Tibial artery (tissue), 4 donors: ENCODE results near the gene HLA-DOB.

ENCODE experiments used
- DNase-seq, 2 donors: peaks; one replicate each; pipeline ENCODE4 v3.0.0-alpha.2; 2019
- H3K27ac ChIP-seq, 2 donors: fragments of 200-600 bp; sonication (generic) in 1 of 2; 1 replicate in 1 of 2; 2 replicates in 1 of 2; pipeline ENCODE4 v1.5.1; 2018 to 2019; ENCODE audit warnings: mild to moderate bottlenecking in 1 of 2
- H3K27me3 ChIP-seq, 2 donors: fragments of 200-600 bp; sonication (generic) in 1 of 2; one replicate each; pipeline versions ENCODE4 v1.5.1 to v1.6.0; 2016 to 2019
- H3K36me3 ChIP-seq, 3 donors: fragments of 200-600 bp; sonication (generic) in 2 of 3; one replicate each; pipeline ENCODE4 v1.5.1; 2016 to 2019; ENCODE audit warnings: mild to moderate bottlenecking in 2 of 3
- H3K4me1 ChIP-seq, 4 donors: fragments of 200-600 bp; sonication (generic) in 2 of 4; 1 replicate in 3 of 4; 2 replicates in 1 of 4; pipeline ENCODE4 v1.5.1; 2016 to 2019
- H3K4me3 ChIP-seq, 2 donors: fragments of 200-600 bp; sonication (generic) in 1 of 2; 1 replicate in 1 of 2; 2 replicates in 1 of 2; pipeline ENCODE4 v1.5.1; 2018 to 2019; ENCODE audit warnings: mild to moderate bottlenecking in 2 of 2
- H3K9me3 ChIP-seq, 3 donors: fragments of 200-600 bp; sonication (generic) in 1 of 3; one replicate each; pipeline ENCODE4 v1.5.1; 2016 to 2019
- CTCF ChIP-seq, 2 experiments: fragments of 200-600 bp in 1 of 2; fragments of 450-650 bp in 1 of 2; IDR thresholded peaks; one replicate each; pipeline ENCODE4 v1.5.1; 2017 to 2019; ENCODE audit warnings: antibody characterized with exemption in 2 of 2, mild to moderate bottlenecking in 1 of 2, moderate library complexity in 1 of 2
- intact Hi-C: fragments of 100-400 bp; cut with DNase I; formaldehyde crosslinking; loops from one replicate; pipeline ENCODE4 v1.15.0; 2023; ENCODE audit warnings: low total_unique reads

The HLA-DOB gene

DNA sequence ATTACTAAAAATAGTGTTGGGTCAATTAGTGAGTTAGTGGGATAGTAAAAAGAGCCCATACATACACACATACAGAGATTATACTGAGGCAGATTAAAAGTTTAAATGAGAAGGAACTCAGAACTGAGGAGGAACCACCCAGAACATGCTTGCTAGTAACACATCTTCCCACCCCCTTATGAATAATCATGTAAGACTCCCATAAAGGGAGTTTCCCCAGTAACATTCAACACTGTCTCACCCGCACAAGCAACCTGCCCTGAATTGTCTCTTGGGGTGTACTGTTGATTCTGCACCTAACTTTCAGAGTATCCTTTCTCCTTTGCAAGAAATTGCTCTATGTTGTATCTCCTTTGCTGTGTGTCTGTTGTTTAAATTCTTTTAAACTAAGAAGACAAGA, 42.4 kb downstream of the HLA-DOB start:
- Histone ChIP-seq H3K9me3 (no peaks in the 10 kb centered on the region), H3K4me3 (no peak overlapping the region), H3K27me3 (peaks cover 0 to 9% of the 10 kb centered on the region in 2 donors), H3K36me3 (no peaks in the 10 kb centered on the region), H3K4me1 (no peaks in the 10 kb centered on the region), H3K27ac (no peak overlapping the region)
- DNase-seq, result no peak
- TF ChIP-seq CTCF (IDR thresholded peaks at IDR 0.05), result no peak
- intact Hi-C loops, result no loop called here

- Histone ChIP-seq H3K4me1 (no peaks in the 10 kb centered on the region), H3K27me3 (peaks cover 0 to 8% of the 10 kb centered on the region in 2 donors), H3K4me3 (no peak overlapping the region), H3K27ac (no peak overlapping the region), H3K9me3 (no peaks in the 10 kb centered on the region), H3K36me3 (no peaks in the 10 kb centered on the region)
- intact Hi-C loops, result no loop called here
- no peak for TF ChIP-seq CTCF (IDR thresholded peaks at IDR 0.05)
- no peak for DNase-seq
Observed at GRCh38 chr6:32772656-32773055, 44.1 kb downstream of the HLA-DOB start.

GRCh38 chr6:32764048-32764447, 52.8 kb downstream of the HLA-DOB start:
- H3K9me3 ChIP-seq, result no peaks in the 10 kb centered on the region
- no peak overlapping the region for H3K27ac ChIP-seq
- intact Hi-C loops, result loop anchor here (5.0 kb wide), 1 partner anchor 97 kb away; the partner anchor contains the start of gene HLA-DQB1
- no peak for DNase-seq
- no peak for TF ChIP-seq CTCF (IDR thresholded peaks at IDR 0.05)
- no peaks in the 10 kb centered on the region for H3K4me1 ChIP-seq
- no peaks in the 10 kb centered on the region for H3K36me3 ChIP-seq
- H3K4me3 ChIP-seq, result no peak overlapping the region
- peaks cover 0 to 25% of the 10 kb centered on the region in 2 donors for H3K27me3 ChIP-seq

DNA sequence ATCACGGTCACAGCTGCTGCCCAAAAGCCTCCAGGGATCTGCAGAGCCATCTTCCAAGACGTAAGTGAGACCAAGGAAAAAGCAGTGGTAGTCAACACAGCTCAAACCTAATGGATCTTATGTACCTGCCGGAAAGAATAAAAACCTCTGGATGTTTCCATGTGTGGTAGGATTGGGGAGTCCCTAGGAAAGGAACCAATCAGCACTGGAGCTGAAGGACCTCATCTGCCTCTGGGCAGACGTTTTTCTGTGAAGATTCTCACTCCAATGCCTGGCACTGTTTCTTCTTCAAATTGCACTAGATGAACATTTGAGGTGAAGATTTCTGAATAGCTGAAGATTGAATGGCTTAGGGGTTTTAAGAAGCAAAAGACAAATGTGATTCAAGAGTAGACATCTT, 53.4 kb downstream of the HLA-DOB start, which contains the start of gene HLA-DQB2:
HLA-DQB2 (minus strand) TSS at position 112 of the 400 bp plus-strand sequence; CDS start at position 50, 62 bp downstream.
- no peak for TF ChIP-seq CTCF (IDR thresholded peaks at IDR 0.05)
- H3K27me3 ChIP-seq, result peaks cover 0 to 25% of the 10 kb centered on the region in 2 donors
- intact Hi-C loops, result loop anchor here (5.0 kb wide), 1 partner anchor 96 kb away; the partner anchor contains the start of gene HLA-DQB1
- no peak within 1 kb of the TSS for H3K27ac ChIP-seq
- H3K9me3 ChIP-seq, result no peaks in the 10 kb centered on the region
- no peak for DNase-seq
- H3K36me3 ChIP-seq, result no peaks in the 10 kb centered on the region
- H3K4me1 ChIP-seq, result no peaks in the 10 kb centered on the region
- no peak within 1 kb of the TSS for H3K4me3 ChIP-seq
